Type B pancreatic cell (in vitro differentiated cells): ENCODE data around the gene LSM2. TPM values are rescaled to one million over a fixed set of nuclear protein-coding genes. Genes with fewer than 3 reads are reported as not detected.

Experiments used
- DNase-seq: peaks from one replicate; pipeline ENCODE4 v3.0.0; 2021; ENCODE audit warnings: mixed read lengths; ENCODE audit not compliant: unreplicated experiment; ENCODE audit errors: extremely low spot score
- H3K27ac Mint-ChIP-seq: 2 replicates; pipeline ENCODE4 v1.8.0; 2021; ENCODE audit warnings: mild to moderate bottlenecking, mixed read lengths
- H3K27me3 Mint-ChIP-seq: 2 replicates; pipeline ENCODE4 v1.8.0; 2021; ENCODE audit warnings: mixed read lengths
- H3K36me3 Mint-ChIP-seq: 2 replicates; pipeline ENCODE4 v1.8.0; 2021; ENCODE audit warnings: mixed read lengths
- H3K4me1 Mint-ChIP-seq: one replicate; pipeline ENCODE4 v1.8.0; 2021; ENCODE audit warnings: mixed read lengths; ENCODE audit not compliant: unreplicated experiment
- H3K4me3 Mint-ChIP-seq: 2 replicates; pipeline ENCODE4 v1.8.0; 2021; ENCODE audit warnings: mild to moderate bottlenecking, mixed read lengths
- H3K9me3 Mint-ChIP-seq: 2 replicates; pipeline ENCODE4 v1.8.0; 2021; ENCODE audit warnings: mixed read lengths
- total RNA-seq: library from RNA; stranded (reverse); gene quantifications from 2 replicates; pipeline ENCODE4 v1.2.1, GENCODE V29; 2021; ENCODE audit warnings: low replicate concordance
- TF ChIP-seq, protein P1 (sequence below): fragments of 200-600 bp; sonication (generic); conservative IDR thresholded peaks from 2 replicates; pipeline ENCODE4 v1.5.0; 2021; ENCODE audit warnings: antibody characterized with exemption, mild to moderate bottlenecking

LSM2 gene
- total RNA-seq, 1 donor from 2014 or later = 74.5 TPM

DNA sequence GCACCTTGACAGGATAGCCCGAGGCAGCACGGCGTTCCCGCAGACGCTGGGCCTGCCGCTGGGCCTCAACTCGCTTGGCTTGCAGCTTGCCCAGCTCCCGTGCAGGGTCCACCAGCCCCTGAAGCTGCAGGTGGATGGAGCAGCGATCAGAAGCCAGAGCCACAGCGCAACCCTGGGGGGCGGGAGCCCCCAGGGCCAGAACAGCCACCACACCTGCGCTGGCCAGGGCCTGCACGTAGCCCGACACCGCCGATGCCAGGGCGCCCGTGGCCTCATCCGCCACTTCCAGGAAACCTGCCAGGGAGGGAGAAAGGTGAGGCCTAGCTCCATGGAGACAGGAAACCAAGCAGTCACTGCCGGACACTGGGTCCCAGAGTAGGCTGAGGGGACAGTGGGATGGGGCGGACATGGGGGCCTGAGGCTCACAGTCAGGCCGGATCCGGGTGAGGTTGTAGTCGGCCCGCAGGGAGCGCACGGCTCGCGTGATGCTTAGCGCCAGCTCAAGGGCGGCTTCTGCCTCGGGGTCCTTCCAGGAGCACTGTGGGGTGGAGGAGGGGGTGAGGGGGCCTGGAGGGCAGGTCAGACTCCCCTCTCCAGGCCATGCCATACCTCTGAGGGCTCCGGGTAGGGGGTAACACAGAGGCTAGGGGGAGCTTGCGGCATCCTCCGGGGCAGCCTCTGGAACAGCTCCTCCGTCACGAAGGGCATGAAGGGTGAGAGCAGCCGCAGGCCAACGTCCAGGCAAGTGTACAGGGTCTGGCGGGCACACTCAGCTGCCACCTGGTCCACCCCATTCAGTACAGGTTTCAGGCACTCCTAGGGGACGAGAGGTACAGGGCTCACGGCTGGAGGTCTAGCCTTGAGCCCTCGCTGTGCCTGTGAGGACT is 27.5 kb downstream of the LSM2 start:
- Mint-ChIP-seq H3K27me3 (no peaks in the 10 kb centered on the region), H3K9me3 (no peaks in the 10 kb centered on the region), H3K4me3 (no peak overlapping the region), H3K36me3 (peaks cover 4% of the 10 kb centered on the region), H3K4me1 (peaks cover 11% of the 10 kb centered on the region), H3K27ac (no peak overlapping the region)
- no peak for DNase-seq
- TF ChIP-seq, protein P1, sequence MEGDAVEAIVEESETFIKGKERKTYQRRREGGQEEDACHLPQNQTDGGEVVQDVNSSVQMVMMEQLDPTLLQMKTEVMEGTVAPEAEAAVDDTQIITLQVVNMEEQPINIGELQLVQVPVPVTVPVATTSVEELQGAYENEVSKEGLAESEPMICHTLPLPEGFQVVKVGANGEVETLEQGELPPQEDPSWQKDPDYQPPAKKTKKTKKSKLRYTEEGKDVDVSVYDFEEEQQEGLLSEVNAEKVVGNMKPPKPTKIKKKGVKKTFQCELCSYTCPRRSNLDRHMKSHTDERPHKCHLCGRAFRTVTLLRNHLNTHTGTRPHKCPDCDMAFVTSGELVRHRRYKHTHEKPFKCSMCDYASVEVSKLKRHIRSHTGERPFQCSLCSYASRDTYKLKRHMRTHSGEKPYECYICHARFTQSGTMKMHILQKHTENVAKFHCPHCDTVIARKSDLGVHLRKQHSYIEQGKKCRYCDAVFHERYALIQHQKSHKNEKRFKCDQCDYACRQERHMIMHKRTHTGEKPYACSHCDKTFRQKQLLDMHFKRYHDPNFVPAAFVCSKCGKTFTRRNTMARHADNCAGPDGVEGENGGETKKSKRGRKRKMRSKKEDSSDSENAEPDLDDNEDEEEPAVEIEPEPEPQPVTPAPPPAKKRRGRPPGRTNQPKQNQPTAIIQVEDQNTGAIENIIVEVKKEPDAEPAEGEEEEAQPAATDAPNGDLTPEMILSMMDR = no peak

DNA sequence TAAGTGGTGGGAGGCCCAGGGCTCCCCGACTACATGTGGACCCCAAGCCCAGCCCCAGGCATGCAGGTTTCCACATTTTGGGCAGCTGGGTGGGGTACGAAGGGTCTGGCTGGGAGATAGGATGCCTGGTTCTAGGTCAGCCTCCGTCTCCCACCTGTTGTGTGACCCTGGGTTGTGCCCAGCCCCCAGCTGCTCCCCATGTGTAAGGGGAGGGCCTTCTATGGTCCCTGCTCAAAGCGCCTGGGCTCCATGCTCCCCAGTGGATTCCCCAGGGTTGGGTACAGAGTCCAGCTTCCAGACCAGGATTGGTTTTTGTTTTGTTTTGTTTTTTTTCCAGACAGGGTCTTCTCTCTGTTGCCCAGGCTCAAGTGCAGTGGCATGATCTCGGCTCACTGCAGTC is 28.6 kb downstream of the LSM2 start:
- Mint-ChIP-seq H3K36me3 (peaks cover 4% of the 10 kb centered on the region), H3K9me3 (no peaks in the 10 kb centered on the region), H3K27ac (peak overlapping the region; percentile 56), H3K4me1 (peaks cover 11% of the 10 kb centered on the region), H3K4me3 (no peak overlapping the region), H3K27me3 (no peaks in the 10 kb centered on the region)
- TF ChIP-seq, protein P1 = no peak
- DNase-seq = no peak

DNA sequence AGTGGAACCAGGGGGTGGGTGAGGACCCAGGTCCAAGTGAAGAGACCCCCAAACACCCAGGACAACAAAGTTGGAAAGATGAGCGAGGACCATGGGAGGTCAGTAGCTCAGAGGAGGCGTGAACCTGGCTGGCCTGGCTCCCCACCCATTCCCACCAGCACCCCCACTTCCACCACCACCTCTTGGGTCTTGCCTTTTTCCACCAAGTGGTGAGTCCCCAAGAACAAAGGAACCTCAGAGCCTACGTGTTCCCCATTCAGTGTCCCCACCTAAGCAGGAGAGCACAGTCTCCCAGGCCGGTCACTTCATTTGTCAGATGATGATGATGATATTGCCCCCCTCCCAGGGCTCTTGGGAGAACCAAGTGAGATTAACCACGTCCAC is 29.1 kb downstream of the LSM2 start:
- Mint-ChIP-seq H3K9me3 (no peaks in the 10 kb centered on the region), H3K27me3 (no peaks in the 10 kb centered on the region), H3K4me1 (peaks cover 11% of the 10 kb centered on the region), H3K36me3 (peaks cover under 1% of the 10 kb centered on the region), H3K4me3 (no peak overlapping the region), H3K27ac (peak overlapping the region; percentile 56)
- DNase-seq = no peak
- TF ChIP-seq, protein P1 = no peak

DNA sequence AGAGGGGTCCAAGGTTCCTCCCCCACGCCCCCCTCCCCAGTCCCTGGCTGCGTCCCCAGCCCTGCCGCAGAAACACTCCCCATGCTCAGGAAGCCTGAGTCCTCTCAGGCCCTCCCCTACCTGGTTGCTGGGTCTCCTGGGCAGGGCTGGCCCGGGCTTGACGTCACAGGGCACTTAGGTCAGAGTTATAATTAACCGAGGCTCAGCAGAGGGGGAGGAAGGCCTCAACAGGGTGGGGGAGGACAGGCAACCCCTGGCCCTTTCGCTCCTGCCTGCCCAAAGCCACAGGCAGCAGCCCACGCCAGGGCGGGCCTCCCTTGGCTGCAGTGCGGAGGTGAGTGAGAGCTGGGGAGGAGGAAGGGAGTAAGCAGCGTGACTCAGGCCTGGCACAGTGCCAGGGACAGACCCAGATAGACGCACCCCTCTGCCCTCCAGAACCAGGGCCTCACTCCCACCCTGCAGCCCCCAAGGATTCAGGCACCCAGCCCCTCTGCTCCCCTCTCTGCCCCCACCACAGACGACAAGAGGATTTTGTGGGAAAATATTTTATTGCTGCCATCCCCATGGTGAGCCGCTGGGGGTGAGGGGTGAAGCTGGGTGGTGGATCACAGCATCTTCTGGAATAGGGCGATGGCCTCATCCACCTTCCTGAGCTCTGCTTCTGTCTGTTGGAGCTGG is 29.6 kb downstream of the LSM2 start, which contains the start of gene VWA7:
VWA7 (minus strand) TSS at position 340 of the 678 bp plus-strand sequence. CDS start 549 bp downstream, outside the sequence.
- peak within 1 kb of the TSS; percentile 56 for H3K27ac Mint-ChIP-seq
- DNase-seq = no peak
- H3K27me3 Mint-ChIP-seq = no peaks in the 10 kb centered on the region
- H3K4me3 Mint-ChIP-seq = peak within 1 kb of the TSS; percentile 36
- peaks cover 11% of the 10 kb centered on the region for H3K4me1 Mint-ChIP-seq
- TF ChIP-seq, protein P1 = no peak
- no peaks in the 10 kb centered on the region for H3K9me3 Mint-ChIP-seq
- H3K36me3 Mint-ChIP-seq = no peaks in the 10 kb centered on the region

DNA sequence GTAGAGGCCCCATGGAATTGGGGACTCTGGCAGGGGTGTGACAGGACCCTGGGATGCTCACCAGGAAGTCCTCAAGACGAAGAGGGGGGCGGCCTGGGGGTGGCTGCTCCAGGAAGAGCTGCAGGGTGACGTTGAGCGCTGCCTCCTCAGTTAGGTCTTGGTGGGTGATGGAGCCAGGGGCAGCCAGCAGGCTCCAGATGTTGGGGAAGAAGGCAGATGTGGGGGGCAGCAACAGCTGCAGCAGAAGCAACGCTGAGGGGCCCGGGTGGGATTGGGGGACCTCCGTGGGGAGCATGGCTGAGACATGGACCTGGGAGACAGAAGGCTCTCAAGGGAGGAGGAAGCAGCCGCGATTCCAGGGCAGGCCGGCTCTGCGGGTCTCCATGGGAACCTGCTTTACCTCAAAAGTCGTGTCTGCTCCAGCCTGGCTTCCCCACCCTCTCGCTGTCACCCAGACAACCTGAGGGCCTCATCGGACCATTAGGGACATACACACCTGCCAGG is 30.2 kb downstream of the LSM2 start:
- Mint-ChIP-seq H3K36me3 (no peaks in the 10 kb centered on the region), H3K4me3 (peak overlapping the region; percentile 36), H3K9me3 (no peaks in the 10 kb centered on the region), H3K27me3 (no peaks in the 10 kb centered on the region), H3K27ac (peak overlapping the region; percentile 53), H3K4me1 (peaks cover 11% of the 10 kb centered on the region)
- TF ChIP-seq, protein P1 = no peak
- no peak for DNase-seq
